A673 (cell line): Measurements from ENCODE around the gene UXT. TPM values are rescaled to one million over a fixed set of nuclear protein-coding genes. Genes with fewer than 3 reads are reported as not detected.

Experiments used
- BruUV-seq: library from RNA; stranded (reverse); fragments of 400-500 nt; replicated peaks from 2 replicates; lab custom pipeline; 2021; lab: Mats Ljungman, UMichigan
- CTCF ChIA-PET: fragments of 300-600 bp; sonication (Branson Sonifier 250); formaldehyde crosslinking; loops from one replicate; lab custom pipeline; 2022; ENCODE audit warnings: antibody characterized with exemption; lab: Charles Lee
- POLR2A ChIA-PET: fragments of 300-600 bp; sonication (Branson Sonifier 250); formaldehyde crosslinking; loops from one replicate; lab custom pipeline; 2022; ENCODE audit warnings: antibody characterized with exemption; ENCODE audit not compliant: low non-redundant PET; lab: Charles Lee
- DNase-seq: peaks from one replicate; pipeline ENCODE4 v3.0.0-alpha.2; 2015; ENCODE audit warnings: low spot score
- H3K27ac ChIP-seq: fragments of 200-600 bp; sonication (generic); 2 replicates; pipeline ENCODE4 v1.5.1; 2016; ENCODE audit warnings: mixed run types, low read depth, mild to moderate bottlenecking, mixed read lengths, antibody characterized with exemption, low read length; ENCODE audit not compliant: poor library complexity, severe bottlenecking
- H3K27me3 ChIP-seq: fragments of 200-600 bp; sonication (generic); replicated peaks from 2 replicates; pipeline ENCODE4 v1.6.1; 2017; ENCODE audit warnings: mixed run types, low read depth, mild to moderate bottlenecking, mixed read lengths, antibody characterized with exemption, low read length; ENCODE audit not compliant: insufficient read depth, poor library complexity
- H3K36me3 ChIP-seq: fragments of 200-600 bp; sonication (generic); 2 replicates; pipeline ENCODE4 v1.6.1; 2016; ENCODE audit warnings: mixed run types, mild to moderate bottlenecking, mixed read lengths, antibody characterized with exemption, low read length; ENCODE audit not compliant: insufficient read depth, poor library complexity, severe bottlenecking
- H3K4me1 ChIP-seq: fragments of 200-600 bp; sonication (generic); 2 replicates; pipeline ENCODE4 v1.6.1; 2017; ENCODE audit warnings: mixed run types, mild to moderate bottlenecking, mixed read lengths, antibody characterized with exemption, low read length; ENCODE audit not compliant: insufficient read depth, poor library complexity, severe bottlenecking
- H3K4me3 ChIP-seq: fragments of 200-600 bp; sonication (generic); 2 replicates; pipeline ENCODE4 v1.5.1; 2016; ENCODE audit warnings: low read depth, mixed run types, mild to moderate bottlenecking, mixed read lengths, low read length; ENCODE audit not compliant: poor library complexity, severe bottlenecking
- H3K9me3 ChIP-seq: fragments of 200-600 bp; sonication (generic); 2 replicates; pipeline ENCODE4 v1.6.1; 2016; ENCODE audit warnings: mixed run types, low read depth, mild to moderate bottlenecking, mixed read lengths, antibody characterized with exemption, low read length; ENCODE audit not compliant: poor library complexity, severe bottlenecking
- CTCF ChIP-seq: fragments of 300-800, 200-600 bp; sonication (generic); conservative IDR thresholded peaks from 2 replicates; pipeline ENCODE4 v1.5.1; 2017; ENCODE audit warnings: low read depth, mild to moderate bottlenecking, antibody characterized with exemption, low read length, moderate library complexity, mixed read lengths
- EZH2 ChIP-seq: fragments of 200-600 bp; sonication (generic); IDR thresholded peaks from 2 replicates; pipeline ENCODE4 v1.6.1; 2017; ENCODE audit warnings: borderline replicate concordance, low read depth, mild to moderate bottlenecking, mixed read lengths, antibody characterized with exemption, low read length; ENCODE audit not compliant: poor library complexity, severe bottlenecking
- intact Hi-C: fragments of 100-400 bp; cut with micrococcal nuclease; formaldehyde crosslinking; loops from one replicate; pipeline ENCODE4 v1.10.0; 2022; ENCODE audit not compliant: unreplicated experiment
- total RNA-seq: library from RNA; stranded (reverse); gene quantifications from 2 replicates; pipeline ENCODE4 v1.2.3, GENCODE V29; 2021

UXT gene
- total RNA-seq, 1 experiment from 2014 or later, result 110 TPM

- no peak for DNase-seq
- TF ChIP-seq EZH2 (no peak), CTCF (no peak)
- intact Hi-C loops, result no loop called here
- H3K4me1 ChIP-seq, result peaks cover 4% of the 10 kb centered on the region
- no TSS peak for BruUV-seq
- POLR2A ChIA-PET, result no interaction called here
- peaks cover 8% of the 10 kb centered on the region for H3K36me3 ChIP-seq
- no peaks in the 10 kb centered on the region for H3K9me3 ChIP-seq
- no peaks in the 10 kb centered on the region for H3K27me3 ChIP-seq
- CTCF ChIA-PET, result no interaction called here
- H3K4me3 ChIP-seq, result no peak overlapping the region
- H3K27ac ChIP-seq, result no peak overlapping the region
These were observed 2.6 kb upstream of the UXT start for GRCh38 chrX:47661539-47661938.

GRCh38 chrX:47659421-47659726 is 394 bp upstream of the UXT start:
- Histone ChIP-seq H3K27me3 (no peaks in the 10 kb centered on the region), H3K4me3 (peak overlapping the region; percentile 62), H3K36me3 (peaks cover 16% of the 10 kb centered on the region), H3K27ac (peak overlapping the region; percentile 97), H3K4me1 (peaks cover 4% of the 10 kb centered on the region), H3K9me3 (no peaks in the 10 kb centered on the region)
- no peak for TF ChIP-seq CTCF
- TF ChIP-seq EZH2, result no peak
- DNase-seq, result no peak
- BruUV-seq, result TSS peak; percentile 94
- POLR2A ChIA-PET, result no interaction called here
- intact Hi-C loops, result loop anchor here (10.0 kb wide), 1 partner anchor 175 kb away; the partner anchor contains the start of gene ZNF81
- CTCF ChIA-PET, result no interaction called here

- no peak for DNase-seq
- peak overlapping the region; percentile 62 for H3K4me3 ChIP-seq
- H3K27me3 ChIP-seq, result no peaks in the 10 kb centered on the region
- BruUV-seq, result TSS peak; percentile 57
- no peaks in the 10 kb centered on the region for H3K9me3 ChIP-seq
- peaks cover 21% of the 10 kb centered on the region for H3K36me3 ChIP-seq
- intact Hi-C loops, result loop anchor here (10.0 kb wide), 1 partner anchor 177 kb away; the partner anchor contains the start of gene ZNF81
- H3K27ac ChIP-seq, result peak overlapping the region; percentile 97
- peaks cover 4% of the 10 kb centered on the region for H3K4me1 ChIP-seq
- no peak for TF ChIP-seq EZH2
- TF ChIP-seq CTCF, result no peak
- ChIA-PET CTCF (no interaction called here), POLR2A (no interaction called here)
These were observed 688 bp downstream of the UXT start for GRCh38 chrX:47658301-47658683.
